Natural killer cell treated with Interleukin-12 subunit alpha and Interleukin-12 subunit beta and Interleukin-15 and Interleukin-18, amount 100 ng/mL, for 72 hours (primary cell): ENCODE results near the gene SLC26A6. TPM values are rescaled to one million over a fixed set of nuclear protein-coding genes. Genes with fewer than 3 reads are reported as not detected.

Experiments
- ATAC-seq, 2 donors: fragments of 150-1000 bp; cut with Tn5 transposase in 1 of 2; sonication (Bioruptor Pico), chemical (Tn5 transposase) in 1 of 2; 2 replicates each; pipeline ENCODE4 v1.10.0; 2021
- DNase-seq: peaks from one replicate; pipeline ENCODE4 v3.0.0; 2022; ENCODE audit warnings: low spot score
- H3K27ac Mint-ChIP-seq, 2 donors: 1 replicate in 1 of 2; 2 replicates in 1 of 2; pipeline ENCODE4 v1.8.0; 2022; ENCODE audit warnings: mixed read lengths in 2 of 2, mild to moderate bottlenecking in 1 of 2, moderate library complexity in 1 of 2
- H3K27me3 Mint-ChIP-seq, 2 donors: 1 replicate in 1 of 2; 2 replicates in 1 of 2; pipeline ENCODE4 v1.8.0; 2022; ENCODE audit warnings: mixed read lengths in 2 of 2
- H3K36me3 Mint-ChIP-seq: one replicate; pipeline ENCODE4 v1.8.0; 2022; ENCODE audit warnings: mixed read lengths
- H3K4me1 Mint-ChIP-seq, 2 donors: 1 replicate in 1 of 2; 2 replicates in 1 of 2; pipeline ENCODE4 v1.8.0; 2022; ENCODE audit warnings: low read depth in 2 of 2, mixed read lengths in 2 of 2, mild to moderate bottlenecking in 1 of 2
- H3K4me3 Mint-ChIP-seq: one replicate; pipeline ENCODE4 v1.8.0; 2022; ENCODE audit warnings: mixed read lengths
- H3K9me3 Mint-ChIP-seq: 2 replicates; pipeline ENCODE4 v1.8.0; 2022; ENCODE audit warnings: mixed read lengths
- total RNA-seq, 2 donors: library from RNA; stranded (reverse); gene quantifications; one replicate each; pipeline ENCODE4 v1.2.3, GENCODE V29; 2022

SLC26A6 gene, protein sequence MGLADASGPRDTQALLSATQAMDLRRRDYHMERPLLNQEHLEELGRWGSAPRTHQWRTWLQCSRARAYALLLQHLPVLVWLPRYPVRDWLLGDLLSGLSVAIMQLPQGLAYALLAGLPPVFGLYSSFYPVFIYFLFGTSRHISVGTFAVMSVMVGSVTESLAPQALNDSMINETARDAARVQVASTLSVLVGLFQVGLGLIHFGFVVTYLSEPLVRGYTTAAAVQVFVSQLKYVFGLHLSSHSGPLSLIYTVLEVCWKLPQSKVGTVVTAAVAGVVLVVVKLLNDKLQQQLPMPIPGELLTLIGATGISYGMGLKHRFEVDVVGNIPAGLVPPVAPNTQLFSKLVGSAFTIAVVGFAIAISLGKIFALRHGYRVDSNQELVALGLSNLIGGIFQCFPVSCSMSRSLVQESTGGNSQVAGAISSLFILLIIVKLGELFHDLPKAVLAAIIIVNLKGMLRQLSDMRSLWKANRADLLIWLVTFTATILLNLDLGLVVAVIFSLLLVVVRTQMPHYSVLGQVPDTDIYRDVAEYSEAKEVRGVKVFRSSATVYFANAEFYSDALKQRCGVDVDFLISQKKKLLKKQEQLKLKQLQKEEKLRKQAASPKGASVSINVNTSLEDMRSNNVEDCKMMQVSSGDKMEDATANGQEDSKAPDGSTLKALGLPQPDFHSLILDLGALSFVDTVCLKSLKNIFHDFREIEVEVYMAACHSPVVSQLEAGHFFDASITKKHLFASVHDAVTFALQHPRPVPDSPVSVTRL
- total RNA-seq: 10 to 100 TPM; 31.3 to 62.4 TPM

- H3K4me1 Mint-ChIP-seq: peaks cover 7 to 9% of the 10 kb centered on the region in 2 donors
- DNase-seq (peak; percentile 99), ATAC-seq (peak; percentile 98)
- H3K4me3 Mint-ChIP-seq: peak within 1 kb of the TSS; percentile 81
- H3K9me3 Mint-ChIP-seq: no peaks in the 10 kb centered on the region
- no peaks in the 10 kb centered on the region for H3K27me3 Mint-ChIP-seq
- H3K27ac Mint-ChIP-seq: peak within 1 kb of the TSS in 1 of 2 donors; percentile 72
- H3K36me3 Mint-ChIP-seq: no peaks in the 10 kb centered on the region
These were observed at the start of gene SLC26A6 for GRCh38 chr3:48635222-48636021. Gene SLC26A6 (minus strand): TSS chr3:48635461. CDS start chr3:48635393, 68 bp downstream.

DNA sequence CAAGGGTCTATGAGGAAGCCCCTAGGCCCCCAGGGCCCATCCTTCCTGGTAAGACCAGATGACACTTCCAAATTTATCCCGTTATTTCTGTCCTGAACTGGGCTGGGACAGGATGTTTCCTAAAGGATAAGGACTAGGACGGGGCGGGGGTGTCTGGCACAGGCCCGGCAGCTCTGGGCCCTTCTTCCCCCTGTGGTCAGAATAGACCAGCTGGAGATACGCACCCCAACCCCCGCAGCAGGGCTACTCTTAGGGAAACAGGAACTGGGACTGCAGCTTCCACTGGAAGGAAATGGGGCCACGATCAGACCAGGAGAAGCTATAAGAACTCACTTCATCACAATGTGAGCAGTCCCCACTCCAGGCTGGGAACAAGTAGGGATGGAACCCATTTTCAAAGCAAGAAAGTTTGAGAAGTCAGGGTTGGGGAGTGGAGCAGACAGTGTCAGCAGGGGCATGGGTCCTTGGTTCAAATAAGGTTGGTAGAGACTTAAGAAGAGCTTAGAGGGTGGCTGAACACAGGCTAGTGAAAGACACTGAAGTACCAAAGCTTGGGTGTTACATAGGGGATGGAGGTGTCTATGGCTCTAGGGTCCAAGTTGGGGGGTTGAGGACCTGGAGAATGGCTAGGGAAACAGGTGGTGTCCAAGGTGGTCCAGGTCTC lies 49.4 kb upstream of the SLC26A6 start:
- no peak for DNase-seq

DNA sequence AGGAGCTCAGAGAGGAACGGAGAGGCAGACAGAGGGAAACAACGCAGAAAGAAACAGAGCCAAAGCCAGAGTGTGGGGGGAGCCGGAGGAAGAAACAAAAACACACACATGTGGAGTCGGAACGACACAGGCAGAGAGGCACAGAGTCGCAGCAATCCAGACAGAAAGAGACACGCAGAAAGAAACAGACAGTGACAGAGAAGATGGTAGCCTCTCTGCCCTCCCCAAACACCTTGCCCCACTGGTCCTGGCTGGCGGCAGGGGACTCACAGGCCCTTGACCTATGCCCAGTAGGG lies 48.7 kb upstream of the SLC26A6 start:
- H3K36me3 Mint-ChIP-seq: no peaks in the 10 kb centered on the region
- peaks cover 23 to 26% of the 10 kb centered on the region in 2 donors for H3K4me1 Mint-ChIP-seq
- H3K27ac Mint-ChIP-seq: no peak overlapping the region
- DNase-seq (no peak), ATAC-seq (no peak)
- H3K27me3 Mint-ChIP-seq: no peaks in the 10 kb centered on the region
- H3K9me3 Mint-ChIP-seq: no peaks in the 10 kb centered on the region
- H3K4me3 Mint-ChIP-seq: peak overlapping the region; percentile 59

More for the DNA sequence above, 49.4 kb upstream of the SLC26A6 start:
- H3K36me3 Mint-ChIP-seq: no peaks in the 10 kb centered on the region
- peak overlapping the region; percentile 94 for H3K4me3 Mint-ChIP-seq
- ATAC-seq: no peak
- H3K27me3 Mint-ChIP-seq: no peaks in the 10 kb centered on the region
- H3K4me1 Mint-ChIP-seq: peaks cover 23 to 26% of the 10 kb centered on the region in 2 donors
- H3K9me3 Mint-ChIP-seq: no peaks in the 10 kb centered on the region
- peak overlapping the region; percentile 47 to 75 for H3K27ac Mint-ChIP-seq

DNA sequence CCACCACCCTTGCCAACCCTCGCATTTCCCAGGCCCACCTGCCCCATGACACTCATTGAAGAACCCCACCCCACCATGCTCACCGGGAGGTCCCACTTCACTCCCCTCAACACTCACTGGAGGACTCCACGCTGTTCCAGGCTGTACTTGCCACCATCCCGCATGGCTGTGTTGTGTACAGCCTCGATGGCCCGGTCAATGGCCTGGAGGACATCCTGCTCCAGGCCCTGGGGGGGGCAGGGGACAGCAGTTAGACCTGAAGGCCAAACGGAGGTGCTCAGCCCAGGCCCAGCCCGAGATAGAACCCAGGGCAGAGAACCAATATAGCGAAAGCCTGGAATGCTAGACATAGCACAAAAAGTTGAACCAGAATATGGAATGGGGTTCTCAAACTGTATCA lies 47.5 kb upstream of the SLC26A6 start:
- no peak for ATAC-seq
- Mint-ChIP-seq H3K27ac (no peak overlapping the region), H3K27me3 (no peaks in the 10 kb centered on the region), H3K4me3 (no peak overlapping the region), H3K9me3 (no peaks in the 10 kb centered on the region), H3K36me3 (no peaks in the 10 kb centered on the region), H3K4me1 (peaks cover 23 to 26% of the 10 kb centered on the region in 2 donors)
- no peak for DNase-seq

DNA sequence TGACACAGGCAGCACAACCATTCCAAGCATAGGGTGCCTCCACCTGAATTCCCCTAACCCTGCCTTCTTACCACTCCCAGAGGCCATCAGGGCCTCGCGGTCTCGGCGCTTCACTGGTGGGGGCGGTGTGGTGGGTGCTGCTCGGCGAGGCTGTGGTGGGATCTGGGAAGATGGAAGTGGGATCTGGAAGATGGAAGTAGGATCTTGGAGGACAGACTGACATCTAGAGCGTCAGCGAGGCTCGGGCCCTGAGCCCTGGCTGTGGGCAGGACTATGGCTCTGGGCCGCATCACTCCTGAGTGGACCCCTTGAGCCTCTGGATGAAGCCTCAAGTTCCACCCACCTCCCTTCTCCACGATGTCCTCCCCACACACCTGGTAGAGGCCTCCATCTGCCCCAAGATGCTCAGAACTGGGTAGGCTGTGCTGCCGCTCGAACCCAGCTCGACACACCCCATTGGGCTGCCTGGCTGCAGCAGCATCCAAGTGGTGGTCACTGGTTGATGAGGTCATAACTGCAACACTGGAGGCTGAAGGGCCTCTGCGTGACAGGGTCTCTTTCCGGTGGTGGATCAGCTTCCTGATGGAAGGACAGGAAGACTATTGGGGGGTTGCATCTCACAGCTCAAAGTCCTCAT lies 46.8 kb upstream of the SLC26A6 start:
- Mint-ChIP-seq H3K9me3 (no peaks in the 10 kb centered on the region), H3K27me3 (no peaks in the 10 kb centered on the region), H3K36me3 (no peaks in the 10 kb centered on the region), H3K27ac (no peak overlapping the region), H3K4me1 (peaks cover 23 to 26% of the 10 kb centered on the region in 2 donors), H3K4me3 (no peak overlapping the region)
- ATAC-seq (no peak), DNase-seq (no peak)

GRCh38 chr3:48681541-48681880 lies 46.2 kb upstream of the SLC26A6 start:
- ATAC-seq: no peak
- Mint-ChIP-seq H3K9me3 (no peaks in the 10 kb centered on the region), H3K27me3 (no peaks in the 10 kb centered on the region), H3K4me3 (no peak overlapping the region), H3K4me1 (peaks cover 21 to 24% of the 10 kb centered on the region in 2 donors), H3K27ac (no peak overlapping the region), H3K36me3 (no peaks in the 10 kb centered on the region)
- no peak for DNase-seq

GRCh38 chr3:48680811-48681540 lies 45.7 kb upstream of the SLC26A6 start:
- Mint-ChIP-seq H3K36me3 (no peaks in the 10 kb centered on the region), H3K4me3 (no peak overlapping the region), H3K9me3 (no peaks in the 10 kb centered on the region), H3K4me1 (peaks cover 16 to 20% of the 10 kb centered on the region in 2 donors), H3K27me3 (no peaks in the 10 kb centered on the region), H3K27ac (no peak overlapping the region)
- no peak for ATAC-seq
- DNase-seq: no peak

GRCh38 chr3:48679411-48680391 lies 44.4 kb upstream of the SLC26A6 start:
- no peak overlapping the region for H3K4me3 Mint-ChIP-seq
- DNase-seq (no peak), ATAC-seq (no peak)
- H3K9me3 Mint-ChIP-seq: no peaks in the 10 kb centered on the region
- H3K36me3 Mint-ChIP-seq: no peaks in the 10 kb centered on the region
- H3K27ac Mint-ChIP-seq: no peak overlapping the region
- peaks cover 10 to 17% of the 10 kb centered on the region in 2 donors for H3K4me1 Mint-ChIP-seq
- no peaks in the 10 kb centered on the region for H3K27me3 Mint-ChIP-seq

- Mint-ChIP-seq H3K36me3 (no peaks in the 10 kb centered on the region), H3K9me3 (no peaks in the 10 kb centered on the region), H3K4me3 (no peak overlapping the region), H3K27me3 (no peaks in the 10 kb centered on the region), H3K4me1 (peaks cover 2 to 11% of the 10 kb centered on the region in 2 donors), H3K27ac (no peak overlapping the region)
- ATAC-seq: no peak
- DNase-seq: no peak
These were observed 43.5 kb upstream of the SLC26A6 start for GRCh38 chr3:48678566-48679380.

DNA sequence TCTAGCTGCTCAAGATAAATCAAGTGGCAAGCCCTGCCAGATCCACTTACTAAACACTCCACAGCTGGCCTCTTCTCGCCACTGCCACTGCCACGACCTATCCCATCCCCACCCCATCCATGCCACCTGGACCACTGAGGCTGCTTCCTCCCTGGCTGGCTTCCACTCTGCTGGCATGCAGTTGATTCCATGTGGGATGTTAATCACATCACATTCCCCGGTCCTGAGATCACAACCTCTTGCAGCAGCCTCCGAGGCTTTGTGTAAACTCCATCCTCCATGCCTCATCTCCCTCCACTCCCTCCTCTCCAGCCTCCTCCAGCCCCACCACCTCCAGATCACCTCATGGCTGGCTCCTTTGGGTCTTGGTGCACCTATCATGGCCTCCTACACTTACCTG lies 42.8 kb upstream of the SLC26A6 start:
- Mint-ChIP-seq H3K27ac (no peak overlapping the region), H3K9me3 (no peaks in the 10 kb centered on the region), H3K36me3 (no peaks in the 10 kb centered on the region), H3K4me1 (peaks cover 0 to 9% of the 10 kb centered on the region in 2 donors), H3K27me3 (no peaks in the 10 kb centered on the region), H3K4me3 (no peak overlapping the region)
- ATAC-seq: no peak
- DNase-seq: no peak

GRCh38 chr3:48674505-48674904 lies 39.2 kb upstream of the SLC26A6 start:
- Mint-ChIP-seq H3K4me1 (no peaks in the 10 kb centered on the region), H3K9me3 (no peaks in the 10 kb centered on the region), H3K27ac (no peak overlapping the region), H3K4me3 (no peak overlapping the region), H3K27me3 (no peaks in the 10 kb centered on the region), H3K36me3 (no peaks in the 10 kb centered on the region)
- ATAC-seq (peak; percentile 12 to 15), DNase-seq (no peak)
